Omental fat pad (tissue), 4 donors: ENCODE data around the gene POU2F1. TPM values are rescaled to one million over a fixed set of nuclear protein-coding genes. Genes with fewer than 3 reads are reported as not detected.

Experiments used
- ATAC-seq: fragments of 150-250 bp; one replicate; pipeline ENCODE4 v1.9.1; 2016; ENCODE audit warnings: mild to moderate bottlenecking, moderate library complexity; ENCODE audit not compliant: low FRiP score
- DNase-seq: peaks from one replicate; pipeline ENCODE4 v3.0.0-alpha.2; 2019; ENCODE audit warnings: low spot score
- CTCF ChIP-seq, 3 donors: fragments of 450-650 bp; IDR thresholded peaks; one replicate each; pipeline ENCODE4 v1.5.1; 2016 to 2017; ENCODE audit warnings: antibody characterized with exemption in 3 of 3, mild to moderate bottlenecking in 3 of 3, moderate library complexity in 2 of 3
- total RNA-seq, 4 donors: library from RNA; depleted of rRNA; stranded (reverse); fragments of >200 nt; gene quantifications; one replicate each; pipeline ENCODE4 v1.1.0, GENCODE V29; 2016

Gene POU2F1
- total RNA-seq, 4 donors from 2014 or later: 10.3 to 18.9 (median 13.5) TPM

DNA sequence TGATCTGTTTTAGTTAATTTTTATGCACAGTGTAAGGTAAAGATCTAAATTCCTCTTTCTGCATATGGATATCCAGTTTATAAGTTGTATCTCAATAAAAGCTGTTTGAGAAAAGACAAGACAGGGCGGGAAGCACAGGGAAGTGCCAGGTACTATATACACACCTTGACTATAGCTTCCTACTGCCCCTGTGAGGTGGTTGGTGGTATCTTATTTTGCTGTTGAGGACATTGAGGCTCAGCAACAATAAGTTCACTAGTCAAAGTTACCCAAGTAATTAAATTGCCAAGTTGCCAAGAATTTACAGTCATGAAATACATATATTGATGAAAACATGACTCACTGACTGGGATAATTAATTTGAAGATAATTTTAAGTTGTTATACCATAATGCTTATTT lies 188.5 kb downstream of the POU2F1 start:
- ATAC-seq: no peak
- no peak for DNase-seq
- no peak for TF ChIP-seq CTCF (IDR thresholded peaks at IDR 0.05)

DNA sequence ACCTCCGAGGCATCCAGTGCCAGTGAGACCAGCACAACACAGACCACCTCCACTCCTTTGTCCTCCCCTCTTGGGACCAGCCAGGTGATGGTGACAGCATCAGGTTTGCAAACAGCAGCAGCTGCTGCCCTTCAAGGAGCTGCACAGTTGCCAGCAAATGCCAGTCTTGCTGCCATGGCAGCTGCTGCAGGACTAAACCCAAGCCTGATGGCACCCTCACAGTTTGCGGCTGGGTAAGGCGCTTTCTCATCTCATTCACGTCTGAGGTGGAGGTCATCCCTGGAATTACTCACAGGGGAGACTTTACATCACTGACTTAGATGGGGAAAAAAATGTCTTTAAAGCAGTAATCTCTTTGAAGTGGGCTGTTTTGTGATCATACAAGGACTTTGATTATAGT lies 191.4 kb downstream of the POU2F1 start:
- DNase-seq (no peak), ATAC-seq (no peak)
- TF ChIP-seq CTCF (IDR thresholded peaks at IDR 0.05): no peak

GRCh38 chr1:167412920-167413319 lies 192.2 kb downstream of the POU2F1 start:
- TF ChIP-seq CTCF (IDR thresholded peaks at IDR 0.05): no peak
- DNase-seq (no peak), ATAC-seq (no peak)

- TF ChIP-seq CTCF (IDR thresholded peaks at IDR 0.05): no peak
- DNase-seq: no peak
These were observed 192.6 kb downstream of the POU2F1 start for GRCh38 chr1:167413328-167413727.

GRCh38 chr1:167416506-167416905 lies 195.8 kb downstream of the POU2F1 start:
- TF ChIP-seq CTCF (IDR thresholded peaks at IDR 0.05): no peak
- ATAC-seq (no peak), DNase-seq (no peak)

More at GRCh38 chr1:167413328-167413727, 192.6 kb downstream of the POU2F1 start:
- no peak for ATAC-seq

DNA sequence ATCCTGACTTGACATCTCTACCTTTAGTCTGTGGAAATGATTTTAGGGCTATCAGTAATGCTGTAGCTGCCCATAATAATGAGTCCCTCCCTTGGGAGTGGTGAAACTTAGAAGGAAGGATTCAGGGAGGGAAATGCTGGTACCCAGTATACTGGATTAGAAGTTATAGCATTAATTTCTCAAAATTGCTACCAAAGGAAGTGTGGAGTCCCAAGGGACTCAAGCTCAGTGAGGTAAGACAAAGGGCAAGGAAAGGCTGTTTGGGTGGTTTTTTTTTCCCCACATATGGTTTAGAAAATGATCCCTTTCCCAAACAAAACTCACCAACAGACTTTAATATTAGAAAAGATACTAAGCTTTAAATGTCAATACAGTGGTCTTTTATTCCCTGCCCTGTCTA lies 197.7 kb downstream of the POU2F1 start:
- DNase-seq: no peak
- ATAC-seq: no peak
- no peak for TF ChIP-seq CTCF (IDR thresholded peaks at IDR 0.05)

- DNase-seq: no peak
- no peak for ATAC-seq
- TF ChIP-seq CTCF (IDR thresholded peaks at IDR 0.05): no peak
These were observed 198.6 kb downstream of the POU2F1 start for GRCh38 chr1:167419245-167419644.
